H1 (cell line): ENCODE data around the gene ESYT1.

ENCODE experiments used
- EGR1 ChIP-seq: IDR thresholded peaks from 2 replicates; pipeline ENCODE4 v1.6.1; 2011; ENCODE audit warnings: low read depth, low read length, borderline replicate concordance
- EP300 ChIP-seq, 2 experiments: IDR thresholded peaks; 1 replicate in 1 of 2; 2 replicates in 1 of 2; pipeline ENCODE4 v1.6.1; 2011 to 2012; ENCODE audit warnings: low read depth in 2 of 2, low read length in 2 of 2, mild to moderate bottlenecking in 2 of 2, borderline replicate concordance in 1 of 2, inconsistent platforms in 1 of 2, moderate library complexity in 1 of 2
- FOSL1 ChIP-seq: IDR thresholded peaks from 2 replicates; pipeline ENCODE4 v1.6.1; 2011; ENCODE audit warnings: mild to moderate bottlenecking, low read depth, low read length, moderate library complexity; ENCODE audit not compliant: insufficient read depth
- GABPA ChIP-seq: IDR thresholded peaks from 2 replicates; pipeline ENCODE4 v1.6.1; 2011; ENCODE audit warnings: mild to moderate bottlenecking, low read length, moderate library complexity, borderline replicate concordance; ENCODE audit not compliant: insufficient read depth
- GTF2F1 ChIP-seq: IDR thresholded peaks from 2 replicates; pipeline ENCODE4 v1.6.1; 2012; ENCODE audit warnings: low read depth, low read length, improper control_type of control experiment, borderline replicate concordance
- JUN ChIP-seq: IDR thresholded peaks from 2 replicates; pipeline ENCODE4 v1.6.1; 2011; ENCODE audit warnings: low read depth, mild to moderate bottlenecking, improper control_type of control experiment, low read length
- NRF1 ChIP-seq: IDR thresholded peaks from 2 replicates; pipeline ENCODE4 v1.6.1; 2011; ENCODE audit warnings: mild to moderate bottlenecking, low read depth, low read length, improper control_type of control experiment
- POLR2A ChIP-seq, 2 experiments: IDR thresholded peaks; 1 replicate in 1 of 2; 2 replicates in 1 of 2; pipeline ENCODE4 v1.6.1; 2011; ENCODE audit warnings: low read depth in 2 of 2, low read length in 2 of 2, mild to moderate bottlenecking in 2 of 2; ENCODE audit errors: control extremely low read depth in 1 of 2
- POLR2AphosphoS5 ChIP-seq: IDR thresholded peaks from 2 replicates; pipeline ENCODE4 v1.6.1; 2011; ENCODE audit warnings: low read depth, low read length
- SIN3A ChIP-seq, 2 experiments: IDR thresholded peaks in 1 of 2; conservative IDR thresholded peaks in 1 of 2; 2 replicates each; pipeline ENCODE4 v1.6.1; 2011 to 2012; ENCODE audit warnings: low read length in 2 of 2, improper control_type of control experiment in 1 of 2, low read depth in 1 of 2, mild to moderate bottlenecking in 1 of 2
- YY1 ChIP-seq: IDR thresholded peaks from 2 replicates; pipeline ENCODE4 v1.6.1; 2011; ENCODE audit warnings: low read depth, mild to moderate bottlenecking, low read length
- TF ChIP-seq, protein P1 (sequence below), 3 experiments: IDR thresholded peaks; 1 replicate in 2 of 3; 2 replicates in 1 of 3; pipeline versions ENCODE4 v1.5.1 to v1.6.1; 2011; ENCODE audit warnings: low read length in 3 of 3, mild to moderate bottlenecking in 3 of 3, inconsistent platforms in 2 of 3, low read depth in 1 of 3, moderate library complexity in 1 of 3; ENCODE audit not compliant: insufficient read depth in 1 of 3; ENCODE audit errors: control extremely low read depth in 1 of 3
- TF ChIP-seq, protein P2 (sequence below): IDR thresholded peaks from 2 replicates; pipeline ENCODE4 v1.6.1; 2012; ENCODE audit warnings: inconsistent platforms

DNA sequence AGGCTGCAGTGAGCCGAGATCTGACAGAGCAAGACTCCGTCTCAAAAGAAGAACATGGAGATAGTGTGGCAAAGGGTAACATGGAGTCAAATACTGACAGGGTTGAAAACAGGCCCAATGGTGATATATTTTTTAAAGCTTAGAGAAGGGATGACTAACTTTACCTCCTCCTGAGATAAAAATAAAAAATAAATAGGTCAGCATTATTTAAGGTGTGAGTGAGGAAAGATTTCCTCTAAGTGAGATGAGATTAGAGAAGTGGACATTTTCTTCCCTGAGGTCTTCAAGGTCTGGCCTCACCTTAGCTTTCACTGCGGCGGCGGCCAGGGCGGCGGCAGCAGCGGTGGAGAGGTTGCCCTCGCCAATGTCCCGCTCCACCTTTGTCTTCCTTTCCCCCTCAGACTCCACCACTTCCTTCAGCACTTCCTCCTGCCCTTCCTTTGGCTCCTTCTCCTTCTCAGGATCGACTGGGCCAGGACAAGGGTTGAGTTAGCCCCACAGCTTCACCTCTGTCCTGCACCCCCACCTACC lies 41.2 kb downstream of the ESYT1 start:
- TF ChIP-seq FOSL1 (no peak), JUN (no peak), EP300 (IDR thresholded peaks at IDR 0.05; ENCODE audit: borderline replicate concordance in 1 of 2, low read depth in 2 of 2, low read length in 2 of 2) (no peak), GTF2F1 (no peak), NRF1 (no peak), EGR1 (no peak), POLR2AphosphoS5 (no peak), GABPA (no peak), POLR2A (IDR thresholded peaks at IDR 0.05; ENCODE audit: control extremely low read depth in 1 of 2, low read depth in 2 of 2, low read length in 2 of 2) (no peak), YY1 (no peak), SIN3A (conservative IDR thresholded peaks at IDR 0.05 in 1 of 2, IDR thresholded peaks at IDR 0.05 in 1 of 2; ENCODE audit: low read depth in 1 of 2, low read length in 2 of 2) (no peak)
- TF ChIP-seq, protein P1, sequence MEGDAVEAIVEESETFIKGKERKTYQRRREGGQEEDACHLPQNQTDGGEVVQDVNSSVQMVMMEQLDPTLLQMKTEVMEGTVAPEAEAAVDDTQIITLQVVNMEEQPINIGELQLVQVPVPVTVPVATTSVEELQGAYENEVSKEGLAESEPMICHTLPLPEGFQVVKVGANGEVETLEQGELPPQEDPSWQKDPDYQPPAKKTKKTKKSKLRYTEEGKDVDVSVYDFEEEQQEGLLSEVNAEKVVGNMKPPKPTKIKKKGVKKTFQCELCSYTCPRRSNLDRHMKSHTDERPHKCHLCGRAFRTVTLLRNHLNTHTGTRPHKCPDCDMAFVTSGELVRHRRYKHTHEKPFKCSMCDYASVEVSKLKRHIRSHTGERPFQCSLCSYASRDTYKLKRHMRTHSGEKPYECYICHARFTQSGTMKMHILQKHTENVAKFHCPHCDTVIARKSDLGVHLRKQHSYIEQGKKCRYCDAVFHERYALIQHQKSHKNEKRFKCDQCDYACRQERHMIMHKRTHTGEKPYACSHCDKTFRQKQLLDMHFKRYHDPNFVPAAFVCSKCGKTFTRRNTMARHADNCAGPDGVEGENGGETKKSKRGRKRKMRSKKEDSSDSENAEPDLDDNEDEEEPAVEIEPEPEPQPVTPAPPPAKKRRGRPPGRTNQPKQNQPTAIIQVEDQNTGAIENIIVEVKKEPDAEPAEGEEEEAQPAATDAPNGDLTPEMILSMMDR (IDR thresholded peaks at IDR 0.05; ENCODE audit: control extremely low read depth in 1 of 3, insufficient read depth in 1 of 3, low read depth in 1 of 3, low read length in 3 of 3): no peak
- TF ChIP-seq, protein P2, sequence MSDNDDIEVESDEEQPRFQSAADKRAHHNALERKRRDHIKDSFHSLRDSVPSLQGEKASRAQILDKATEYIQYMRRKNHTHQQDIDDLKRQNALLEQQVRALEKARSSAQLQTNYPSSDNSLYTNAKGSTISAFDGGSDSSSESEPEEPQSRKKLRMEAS: no peak
